ENCODE results near the gene ANKFN1.

ANKFN1 gene

GRCh38 chr17:56449176-56449575 is 295.9 kb downstream of the ANKFN1 start:
- no peak for DNase-seq

GRCh38 chr17:56451629-56452028 is 298.4 kb downstream of the ANKFN1 start:
- no peak for DNase-seq

DNA sequence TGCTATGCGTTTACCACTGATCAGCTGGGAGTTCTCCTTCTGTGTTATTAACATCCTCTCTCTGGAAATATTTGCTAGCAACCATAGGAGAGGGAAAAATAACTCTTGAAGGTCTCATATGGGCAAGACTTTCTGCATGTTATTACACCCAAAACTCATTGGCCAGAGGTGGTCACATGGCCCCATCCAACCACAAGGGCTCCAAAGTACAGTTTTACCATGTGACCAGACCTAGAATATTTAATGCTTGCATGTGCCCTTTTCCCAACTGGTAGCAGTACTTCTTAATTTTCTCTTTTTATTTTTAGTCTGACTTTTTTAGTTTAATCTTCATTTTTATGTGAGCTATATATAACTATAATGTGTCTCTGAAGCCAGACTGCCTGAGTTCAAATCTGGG is 299.2 kb downstream of the ANKFN1 start:
- DNase-seq, result no peak

DNA sequence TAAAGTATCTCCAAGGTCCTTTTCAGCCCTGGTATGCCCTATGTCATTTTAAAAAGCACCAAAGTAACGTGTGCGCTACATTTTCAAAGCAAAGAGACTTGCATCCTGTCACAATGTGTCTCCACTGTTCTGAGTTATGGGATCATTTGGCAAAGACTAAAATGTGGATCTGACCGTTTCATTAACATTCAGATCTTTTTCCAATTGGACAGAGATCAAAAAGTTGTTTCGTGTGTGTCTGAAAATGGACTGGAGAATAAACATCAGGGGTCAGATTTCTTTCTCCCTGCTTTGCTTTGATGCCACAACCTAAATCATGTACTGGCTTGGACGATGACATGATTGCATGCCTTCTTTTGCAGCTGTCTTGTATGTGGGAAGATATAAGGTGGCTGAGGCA is 304.2 kb downstream of the ANKFN1 start:
- no peak for DNase-seq

- no peak for DNase-seq
These were observed 312.6 kb downstream of the ANKFN1 start for GRCh38 chr17:56465886-56466285.

DNA sequence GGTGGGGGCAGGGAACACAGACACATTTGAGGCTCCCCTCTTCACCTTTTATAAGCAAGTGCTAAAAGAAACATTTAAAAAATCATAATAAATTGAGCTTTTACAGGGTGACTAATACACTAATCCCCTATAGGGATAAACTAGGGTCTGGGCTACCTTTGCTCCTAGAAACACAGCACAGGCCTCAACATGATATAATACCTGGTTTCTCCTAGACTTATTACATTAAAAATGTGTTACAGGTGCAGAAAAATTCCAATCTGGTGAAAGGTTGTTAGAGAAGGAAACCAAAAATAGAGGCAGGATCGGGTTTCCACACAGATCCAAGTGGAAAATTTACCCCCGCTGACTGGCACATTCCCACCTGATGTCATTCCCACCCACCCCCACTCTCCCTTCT is 315.6 kb downstream of the ANKFN1 start:
- no peak for DNase-seq

GRCh38 chr17:56471696-56472095 is 318.4 kb downstream of the ANKFN1 start:
- DNase-seq, result no peak

DNA sequence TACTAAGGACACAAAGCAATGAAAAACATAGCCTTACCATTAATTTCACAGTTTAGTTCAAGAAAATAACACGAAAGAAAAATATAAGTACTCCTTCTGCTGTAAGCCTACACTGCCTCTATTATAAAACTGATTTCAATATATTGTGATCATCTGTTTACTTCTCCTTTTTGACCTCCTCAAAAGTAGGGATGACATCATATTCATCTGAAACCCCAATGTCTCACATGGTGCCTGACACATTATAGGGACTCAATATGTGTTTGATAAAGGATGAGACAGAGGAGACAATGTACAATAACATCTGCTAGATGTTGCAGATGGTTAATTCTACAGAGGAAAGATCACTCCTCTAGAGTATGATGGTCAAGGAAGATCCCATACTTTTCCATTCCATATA is 321.8 kb downstream of the ANKFN1 start:
- peak; percentile 3 for DNase-seq

DNA sequence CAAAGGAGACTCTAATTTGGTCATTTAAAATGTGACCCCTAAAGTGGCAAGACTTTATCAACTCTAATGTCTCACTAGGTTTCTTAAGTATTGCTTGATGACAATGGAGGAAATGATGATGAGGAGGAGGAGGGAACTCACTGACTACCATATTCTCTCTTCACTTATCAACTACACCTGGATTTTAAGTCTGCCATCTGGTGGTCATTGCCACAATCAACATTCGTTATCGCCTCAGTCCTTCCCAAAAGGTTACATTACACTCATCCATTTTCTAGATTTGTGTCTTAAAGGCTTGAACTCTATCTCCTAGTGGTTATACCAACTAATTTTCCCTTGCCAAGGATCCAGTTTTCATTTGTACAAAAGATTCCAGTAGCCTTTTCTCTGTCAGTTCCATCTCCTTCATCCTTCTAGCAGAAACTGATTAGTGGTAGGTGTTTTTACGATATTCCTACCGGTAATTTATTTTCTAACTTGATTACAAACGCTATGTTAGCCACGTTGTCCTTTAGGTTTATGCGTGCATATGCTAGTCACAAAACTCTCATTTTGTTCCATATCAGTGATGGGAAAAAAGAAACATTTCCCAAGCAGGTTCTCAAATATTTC is 325.7 kb downstream of the ANKFN1 start:
- peak; percentile 57 for DNase-seq

- no peak for DNase-seq
These were observed 327.2 kb downstream of the ANKFN1 start for GRCh38 chr17:56480501-56480900.

- DNase-seq, result no peak
These were observed 328.4 kb downstream of the ANKFN1 start for GRCh38 chr17:56481659-56482058.

- DNase-seq, result no peak
These were observed 329.0 kb downstream of the ANKFN1 start for GRCh38 chr17:56482229-56482628.

GRCh38 chr17:56486732-56487131 is 333.5 kb downstream of the ANKFN1 start:
- DNase-seq, result no peak

GRCh38 chr17:56488800-56489199 is 335.5 kb downstream of the ANKFN1 start:
- no peak for DNase-seq

DNA sequence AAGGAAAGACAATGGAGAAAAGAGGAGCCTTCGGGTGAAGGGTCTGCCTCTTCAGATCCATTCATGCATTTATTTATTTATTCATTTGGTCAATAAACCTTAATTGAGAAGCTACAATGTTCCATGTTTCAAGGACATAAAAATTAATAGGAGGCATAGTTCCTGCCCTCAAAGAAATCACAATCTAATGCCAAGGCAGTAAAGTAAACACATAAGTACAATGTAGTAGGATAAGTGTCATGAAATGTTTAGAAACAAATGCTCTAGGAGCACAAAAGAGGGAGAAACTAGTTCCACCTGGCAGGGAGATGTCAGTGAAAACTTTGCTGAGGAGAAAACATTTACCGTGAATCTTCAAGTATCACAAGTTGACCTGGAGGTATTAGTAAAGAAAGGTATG is 336.7 kb downstream of the ANKFN1 start:
- no peak for DNase-seq

DNA sequence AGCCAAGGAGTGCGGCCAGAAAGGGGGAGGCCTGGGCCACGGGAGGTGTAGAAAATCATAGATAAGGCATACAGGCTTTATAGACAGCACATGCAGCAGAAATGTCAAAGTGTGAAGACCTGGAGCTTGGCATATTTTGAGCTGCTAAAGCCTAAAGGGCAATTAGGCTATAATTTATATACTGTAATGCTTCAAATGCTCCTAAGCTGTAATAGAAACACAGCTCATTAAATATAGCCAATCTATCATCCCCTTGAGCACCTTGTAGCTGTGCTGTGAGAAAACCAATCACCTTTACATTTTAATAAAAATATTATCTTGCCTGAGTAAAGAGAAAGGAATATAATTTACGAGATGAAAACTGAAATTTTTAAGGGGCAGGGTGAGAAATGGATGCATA is 342.3 kb downstream of the ANKFN1 start:
- no peak for DNase-seq

DNA sequence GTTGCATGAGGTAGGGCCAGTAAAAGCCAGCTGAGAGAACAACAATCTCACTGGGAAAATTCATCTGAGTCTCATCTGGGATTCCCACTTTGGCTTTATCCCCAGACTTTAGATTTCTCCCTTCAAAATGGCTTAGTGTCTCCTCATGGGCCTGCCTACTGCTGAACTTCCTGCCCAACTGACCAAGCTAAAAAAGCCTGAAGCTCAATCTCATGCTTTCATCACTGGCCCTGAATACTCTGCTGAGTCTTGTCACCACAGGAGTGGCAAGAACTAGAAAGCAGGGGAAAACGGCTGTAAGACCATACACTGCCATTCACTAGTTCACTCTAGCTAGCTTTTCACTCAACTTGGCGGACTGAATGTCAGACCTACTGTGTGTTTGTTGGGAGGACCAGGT is 343.9 kb downstream of the ANKFN1 start:
- no peak for DNase-seq

DNA sequence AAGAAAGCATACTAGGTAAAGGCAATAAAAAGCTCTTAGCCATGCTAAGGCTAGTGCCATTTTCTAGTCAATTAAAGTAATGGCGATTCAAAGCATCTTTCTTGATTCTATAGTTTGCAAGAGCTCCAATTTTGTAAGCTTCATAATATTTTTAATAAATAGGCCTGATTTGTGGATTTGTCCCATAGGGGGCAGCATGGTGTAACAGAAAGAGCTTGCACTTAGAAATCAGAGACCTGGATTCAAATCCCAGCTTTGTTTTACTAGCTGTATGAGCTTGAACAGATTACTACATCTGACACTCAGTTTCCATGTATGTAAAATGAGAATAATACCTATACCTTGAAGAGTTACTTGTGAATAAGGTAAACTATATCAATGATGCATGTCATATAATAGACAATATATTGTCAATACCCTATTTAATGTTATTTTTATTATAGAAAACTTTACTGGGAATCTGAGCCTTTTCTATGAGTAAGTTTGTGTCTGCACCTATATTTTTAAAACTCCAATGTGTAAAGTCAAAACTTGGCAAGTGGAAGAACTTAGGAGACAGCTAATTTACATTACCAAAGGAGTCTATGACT is 346.6 kb downstream of the ANKFN1 start:
- DNase-seq, result peak; percentile 64

GRCh38 chr17:56502120-56502654 is 348.9 kb downstream of the ANKFN1 start:
- peak; percentile 10 for DNase-seq

GRCh38 chr17:56505154-56505756 is 352.0 kb downstream of the ANKFN1 start:
- no peak for DNase-seq

DNA sequence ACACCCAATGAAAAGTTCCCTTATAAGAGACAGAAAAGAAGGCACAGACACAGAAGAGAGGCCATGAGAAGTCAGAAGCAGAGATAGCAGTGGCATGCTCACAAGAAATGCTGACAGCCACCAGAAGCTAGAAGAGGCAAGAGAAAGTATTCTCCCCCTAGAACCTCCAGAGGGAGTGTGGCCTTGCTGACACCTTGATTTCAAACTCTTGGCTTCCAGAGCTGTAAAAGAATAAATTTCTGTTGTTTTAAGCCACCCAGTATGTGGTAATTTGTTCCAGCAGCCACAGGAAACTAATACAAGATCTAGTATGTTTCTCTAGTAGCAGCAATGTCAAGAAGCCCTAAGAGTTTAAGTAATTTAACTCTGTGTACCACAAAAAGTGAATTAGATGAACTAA is 353.1 kb downstream of the ANKFN1 start:
- peak; percentile 5 for DNase-seq

DNA sequence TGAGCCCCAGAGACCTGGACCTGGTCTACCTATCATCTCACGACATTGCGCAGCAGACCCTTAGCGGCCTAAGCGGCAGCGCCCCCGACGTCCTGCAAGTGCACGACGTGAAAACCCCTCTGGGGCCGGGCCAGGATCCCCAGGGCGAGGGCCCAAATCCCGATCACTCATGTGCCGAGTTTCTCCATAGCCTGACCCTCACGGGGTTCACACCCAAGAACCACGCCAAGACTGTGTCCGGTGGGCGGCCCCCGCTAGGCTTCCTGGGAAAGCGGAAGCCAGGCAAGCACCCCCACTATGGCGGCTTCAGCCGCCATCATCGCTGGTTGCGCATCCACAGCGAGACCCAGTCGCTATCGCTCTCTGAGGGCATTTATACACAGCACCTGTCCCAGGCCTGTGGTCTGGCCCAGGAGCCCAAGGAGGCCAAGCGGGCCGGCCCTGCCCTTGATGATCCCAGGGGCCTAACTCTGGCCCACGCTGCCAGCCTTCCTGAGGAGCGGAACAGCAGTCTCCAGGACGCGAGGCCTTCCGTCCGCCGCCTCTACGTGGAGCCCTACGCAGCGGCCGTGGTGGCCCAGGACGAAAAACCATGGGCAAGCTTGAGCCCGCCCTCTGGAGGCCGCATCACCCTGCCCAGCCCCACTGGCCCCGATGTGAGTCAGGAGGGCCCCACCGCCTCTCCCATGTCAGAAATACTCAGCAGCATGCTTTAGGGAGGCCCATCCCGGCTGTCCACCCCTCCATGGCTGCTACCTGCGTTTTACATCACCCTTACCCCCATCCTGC is 357.5 kb downstream of the ANKFN1 start:
- DNase-seq, result no peak

DNA sequence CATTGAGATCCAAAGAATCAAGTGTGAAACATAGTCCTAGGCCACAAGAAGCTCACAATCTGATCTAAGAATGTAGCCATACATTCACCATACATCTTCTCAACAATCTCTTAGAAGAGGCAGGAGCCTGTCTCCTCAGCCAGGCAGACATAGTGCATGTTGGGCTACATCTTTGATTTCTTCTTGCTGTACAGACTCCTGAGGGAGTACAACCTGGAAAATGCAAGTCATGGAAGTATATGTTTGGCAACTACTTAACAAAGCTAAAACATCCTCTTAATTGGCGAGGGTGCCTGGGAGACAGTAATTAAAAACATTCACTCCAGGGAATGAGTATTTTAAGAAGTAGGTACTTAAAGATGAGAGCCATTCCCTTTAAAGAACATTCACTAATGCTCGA is 361.0 kb downstream of the ANKFN1 start:
- DNase-seq, result no peak

DNA sequence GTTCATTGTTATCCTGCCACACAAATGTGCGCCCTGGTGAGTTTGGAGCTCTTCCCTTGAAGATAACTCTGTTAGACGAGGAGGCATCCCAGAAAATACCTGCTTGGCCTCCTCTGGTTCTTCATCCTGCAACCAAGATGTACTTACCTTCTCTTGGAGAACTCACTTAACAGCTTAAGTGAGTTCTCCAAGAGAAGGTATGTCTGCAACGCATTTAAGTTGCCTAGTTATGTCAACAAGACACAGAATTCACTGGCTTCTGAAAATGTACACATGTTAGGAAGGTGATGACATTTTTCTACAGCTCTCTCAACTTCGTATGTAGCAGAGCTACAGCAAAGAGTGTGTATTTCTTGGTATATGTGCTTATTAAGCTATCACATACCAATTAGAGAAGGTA is 361.6 kb downstream of the ANKFN1 start:
- no peak for DNase-seq
